GM12878 (cell line): Measurements from ENCODE around the gene SPPL3. TPM values are rescaled to one million over a fixed set of nuclear protein-coding genes. Genes with fewer than 3 reads are reported as not detected.

ENCODE experiments used
- ATAC-seq: fragments of 200-7000 bp; cut with Tn5 transposase; 3 replicates; pipeline ENCODE4 v1.9.1; 2020; ENCODE audit warnings: mild to moderate bottlenecking, moderate library complexity
- BruUV-seq: library from RNA; stranded (reverse); fragments of 400-500 nt; replicated peaks from 2 replicates; lab custom pipeline; 2021; lab: Mats Ljungman, UMichigan
- CTCF ChIA-PET: fragments of 300-600 bp; sonication (Branson Sonifier 250); formaldehyde crosslinking; extraction: SDS; loops from one replicate; lab custom pipeline; 2021; ENCODE audit warnings: inconsistent platforms; lab: Yijun Ruan, JAX
- POLR2A ChIA-PET: fragments of 350-600 bp; formaldehyde crosslinking; extraction: SDS; loops from one replicate; lab custom pipeline; 2021; ENCODE audit warnings: inconsistent platforms; lab: Charles Lee
- RAD21 ChIA-PET: fragments of 300-600 bp; sonication (Branson Sonifier 250); formaldehyde crosslinking; loops from one replicate; lab custom pipeline; 2023; ENCODE audit warnings: antibody characterized with exemption; ENCODE audit not compliant: unreplicated experiment; lab: Charles Lee
- SMC1A ChIA-PET: fragments of 300-600 bp; sonication (Branson Sonifier 250); formaldehyde crosslinking; loops from one replicate; lab custom pipeline; 2023; ENCODE audit not compliant: unreplicated experiment, uncharacterized antibody; lab: Charles Lee
- DNase-seq: peaks from one replicate; pipeline ENCODE4 v3.0.0-alpha.2; 2011; ENCODE audit warnings: low read depth, low spot score
- FAIRE-seq: peaks from 3 replicates; lab custom pipeline; 2011; peaks lifted over from hg19 to GRCh38; lab: Jason Lieb, UNC
- H2AFZ ChIP-seq: 2 replicates; pipeline ENCODE4 v1.6.0; 2011; ENCODE audit warnings: low read depth, low read length, control low read depth; ENCODE audit not compliant: control insufficient read depth
- H3K27ac ChIP-seq: 2 replicates; pipeline ENCODE4 v1.5.1; 2011; ENCODE audit warnings: control low read depth; ENCODE audit not compliant: control insufficient read depth, insufficient read depth
- H3K27me3 ChIP-seq, 2 experiments: replicated peaks in 1 of 2; 2 replicates each; pipeline versions ENCODE4 v1.6.0 to v1.6.1; 2011; ENCODE audit warnings: low read length in 1 of 2; ENCODE audit not compliant: control insufficient read depth in 2 of 2, insufficient read depth in 2 of 2
- H3K36me3 ChIP-seq, 2 experiments: 2 replicates each; pipeline ENCODE4 v1.5.1; 2011; ENCODE audit warnings: low read length in 1 of 2; ENCODE audit not compliant: control insufficient read depth in 2 of 2, insufficient read depth in 2 of 2
- H3K4me1 ChIP-seq: 2 replicates; pipeline ENCODE4 v1.6.1; 2011; ENCODE audit warnings: mild to moderate bottlenecking, low read length, moderate library complexity, mixed read lengths; ENCODE audit not compliant: control insufficient read depth, insufficient read depth
- H3K4me2 ChIP-seq: 2 replicates; pipeline ENCODE4 v1.6.0; 2011; ENCODE audit warnings: control low read depth; ENCODE audit not compliant: control insufficient read depth, insufficient read depth
- H3K4me3 ChIP-seq: fragments of 200-600 bp; sonication (generic); 2 replicates; pipeline ENCODE4 v1.5.1; 2016
- H3K79me2 ChIP-seq: 2 replicates; pipeline ENCODE4 v1.6.0; 2011; ENCODE audit warnings: low read length; ENCODE audit not compliant: control insufficient read depth, insufficient read depth
- H3K9ac ChIP-seq: 2 replicates; pipeline ENCODE4 v1.8.0; 2011; ENCODE audit warnings: low read length, control low read depth, mixed read lengths; ENCODE audit not compliant: control insufficient read depth, insufficient read depth
- H3K9me3 ChIP-seq: replicated peaks from 3 replicates; pipeline ENCODE4 v1.5.1; 2011; ENCODE audit warnings: mild to moderate bottlenecking, low read length; ENCODE audit not compliant: control insufficient read depth, insufficient read depth
- H4K20me1 ChIP-seq: 2 replicates; pipeline ENCODE4 v1.6.0; 2011; ENCODE audit not compliant: control insufficient read depth, insufficient read depth
- ASH2L ChIP-seq: fragments of 300-600, 200-600 bp; sonication (generic); IDR thresholded peaks from 2 replicates; pipeline ENCODE4 v1.6.1; 2017; ENCODE audit warnings: low read depth, mild to moderate bottlenecking, borderline replicate concordance
- BHLHE40 ChIP-seq, 2 experiments: fragments of 450-650 bp in 1 of 2; IDR thresholded peaks; 2 replicates each; pipeline ENCODE4 v1.6.1; 2011 to 2017; ENCODE audit warnings: low read depth in 2 of 2, borderline replicate concordance in 1 of 2, improper control_type of control experiment in 1 of 2, low read length in 1 of 2, mild to moderate bottlenecking in 1 of 2
- BMI1 ChIP-seq: fragments of 450-650 bp; IDR thresholded peaks from 2 replicates; pipeline ENCODE4 v1.6.1; 2016; ENCODE audit warnings: mild to moderate bottlenecking, moderate library complexity, borderline replicate concordance
- EGR1 ChIP-seq, 2 experiments: IDR thresholded peaks; 1 replicate in 1 of 2; 2 replicates in 1 of 2; pipeline ENCODE4 v1.6.1; 2011 to 2012; ENCODE audit warnings: low read depth in 2 of 2, low read length in 2 of 2, borderline replicate concordance in 1 of 2, mild to moderate bottlenecking in 1 of 2, moderate library complexity in 1 of 2
- ESRRA ChIP-seq: IDR thresholded peaks from 2 replicates; pipeline ENCODE4 v1.6.1; 2012; ENCODE audit warnings: mild to moderate bottlenecking, low read length, improper control_type of control experiment
- IKZF1 ChIP-seq: fragments of 450-650 bp; conservative IDR thresholded peaks from 2 replicates; pipeline ENCODE4 v1.6.1; 2017; ENCODE audit warnings: antibody characterized with exemption, mild to moderate bottlenecking
- NFXL1 ChIP-seq: fragments of 450-650 bp; IDR thresholded peaks from 2 replicates; pipeline ENCODE4 v1.6.1; 2017; ENCODE audit warnings: antibody characterized with exemption, mild to moderate bottlenecking, borderline replicate concordance
- NRF1 ChIP-seq: conservative IDR thresholded peaks from 2 replicates; pipeline ENCODE4 v1.6.1; 2011; ENCODE audit warnings: mild to moderate bottlenecking, low read depth, low read length, improper control_type of control experiment
- PAX5 ChIP-seq: IDR thresholded peaks from 2 replicates; pipeline ENCODE4 v1.6.1; 2011; ENCODE audit warnings: low read depth, low read length, borderline replicate concordance
- POLR2A ChIP-seq: IDR thresholded peaks from 2 replicates; pipeline ENCODE4 v1.6.1; 2011; ENCODE audit warnings: low read depth, mild to moderate bottlenecking, low read length
- POLR2AphosphoS5 ChIP-seq: IDR thresholded peaks from 2 replicates; pipeline ENCODE4 v1.6.1; 2011; ENCODE audit warnings: mild to moderate bottlenecking, low read length, inconsistent platforms
- RUNX3 ChIP-seq: IDR thresholded peaks from 2 replicates; pipeline ENCODE4 v1.6.1; 2012; ENCODE audit warnings: low read length, inconsistent platforms
- SREBF2 ChIP-seq: IDR thresholded peaks from 2 replicates; pipeline ENCODE4 v1.6.1; 2012; ENCODE audit warnings: mild to moderate bottlenecking, low read length
- TAF1 ChIP-seq: IDR thresholded peaks from 2 replicates; pipeline ENCODE4 v1.6.1; 2011; ENCODE audit warnings: mild to moderate bottlenecking, low read depth, low read length, borderline replicate concordance
- TBL1XR1 ChIP-seq: IDR thresholded peaks from 2 replicates; pipeline ENCODE4 v1.6.1; 2012; ENCODE audit warnings: low read depth, low read length, improper control_type of control experiment
- ZNF207 ChIP-seq: fragments of 450-650 bp; IDR thresholded peaks from 2 replicates; pipeline ENCODE4 v1.6.1; 2014; ENCODE audit warnings: antibody characterized with exemption, mild to moderate bottlenecking, borderline replicate concordance
- WGBS: methylation state at CpG from one replicate; pipeline ENCODE4 v1.1.6; 2016; ENCODE audit warnings: low lambda C conversion rate; ENCODE audit not compliant: insufficient replicate concordance, insufficient coverage; ENCODE audit errors: missing lambda C conversion rate; 5-methylcytosine and 5-hydroxymethylcytosine counted together
- in situ Hi-C: fragments of 300-500 bp; cut with MboI; formaldehyde crosslinking; loops from 9 replicates; pipeline ENCODE4 v1.14.3; 2018; ENCODE audit warnings: mixed read lengths
- intact Hi-C: fragments of 100-400 bp; cut with micrococcal nuclease; formaldehyde crosslinking; loops from one replicate; pipeline ENCODE4 v1.14.2; 2022; ENCODE audit not compliant: unreplicated experiment
- polyA plus RNA-seq, 11 experiments: library from polyadenylated mRNA; depleted of rRNA in 4 of 11; unstranded in 6 of 11; stranded (reverse) in 5 of 11; fragments of >200 nt; fragmentation: Nextera tagmentation in 4 of 11; fragmentation: Illumina TruSeq in 1 of 11; extraction: Ambion mirVana in 4 of 11; extraction: Trizol in 1 of 11; gene quantifications; 1 replicate in 1 of 11; 2 replicates in 10 of 11; pipeline versions ENCODE4 v1.2.1 to v1.2.3, GENCODE V29; 2011 to 2016; ENCODE audit warnings: inconsistent platforms in 2 of 11, missing spikeins in 2 of 11, low read depth in 1 of 11
- total RNA-seq, 4 experiments: library from RNA; depleted of rRNA in 3 of 4; stranded (reverse); fragments of >200 nt in 3 of 4; fragmentation: Illumina TruSeq in 1 of 4; extraction: Trizol in 1 of 4; gene quantifications; 2 replicates each; pipeline versions ENCODE4 v1.2.1 to v1.2.3, GENCODE V29; 2013 to 2021
- TF ChIP-seq, protein P1 (sequence below): fragments of 450-650 bp; IDR thresholded peaks from 2 replicates; pipeline ENCODE4 v1.6.1; 2016; ENCODE audit warnings: mild to moderate bottlenecking
- TF ChIP-seq, protein P2 (sequence below): fragments of 150-350 bp; IDR thresholded peaks from 2 replicates; pipeline ENCODE4 v1.6.1; 2014; ENCODE audit warnings: mild to moderate bottlenecking, low read depth, low read length
- TF ChIP-seq, protein P3 (sequence below): IDR thresholded peaks from 2 replicates; pipeline ENCODE4 v1.6.1; 2011; ENCODE audit warnings: mild to moderate bottlenecking, low read depth, low read length, moderate library complexity; ENCODE audit not compliant: insufficient replicate concordance

SPPL3 gene
- total and polyA plus RNA-seq, 10 of the 15 experiments (the other 5 are each of a cell fraction or from before 2014, with no cell fraction given), result 4.3 to 45.5 (median 11.7) TPM

DNA sequence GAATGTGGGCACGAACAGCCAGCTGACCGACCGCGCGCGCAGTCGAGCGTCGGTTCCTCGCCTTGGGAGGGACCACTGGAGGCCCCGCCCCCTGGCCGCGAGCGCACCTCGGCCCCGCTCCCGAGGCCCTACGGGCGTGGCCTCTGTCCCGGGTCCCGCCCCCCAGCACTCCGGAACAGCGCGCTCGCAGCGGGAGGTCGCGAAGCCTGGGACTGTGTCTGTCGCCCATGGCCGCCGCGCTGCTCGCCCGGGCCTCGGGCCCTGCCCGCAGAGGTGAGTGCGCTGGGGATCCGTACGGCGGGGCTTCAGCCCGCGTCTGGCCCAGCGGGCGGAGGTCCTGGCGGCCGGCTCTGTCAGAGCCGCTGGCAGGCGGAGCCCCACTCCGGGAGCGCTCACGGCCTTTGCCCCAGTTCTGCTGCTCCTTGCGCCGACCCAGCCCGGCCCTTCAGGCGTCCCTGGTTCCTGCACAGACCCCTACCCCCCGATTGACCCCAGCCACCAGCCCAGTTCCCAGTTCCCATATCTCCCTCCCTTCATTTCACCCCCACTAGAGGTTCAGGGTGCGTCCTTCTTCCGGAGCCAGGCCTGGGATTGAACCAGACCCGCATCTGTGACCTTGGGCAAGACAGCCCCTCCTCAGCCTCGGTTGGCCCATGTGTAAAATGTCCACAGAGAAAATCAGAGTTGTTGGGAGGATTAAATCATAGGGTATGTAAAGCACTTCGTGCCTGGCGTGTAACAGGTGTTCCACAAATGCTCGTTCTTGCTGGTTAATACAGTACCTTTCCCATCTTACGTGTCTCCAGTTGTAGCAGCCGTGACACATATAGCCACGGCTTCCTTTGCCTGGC lies 178.3 kb downstream of the SPPL3 start, which contains the start of gene ACADS:
Gene ACADS (plus strand): TSS at position 168 of the 851 bp plus-strand sequence. CDS start 60 bp downstream, at position 228.
- CTCF ChIA-PET, result interaction anchor here (0.9 to 1.5 kb wide), 5 partner anchors 74 to 248 kb away, joined by 4 to 10 read pairs (median 7); partner anchors contain the start of gene POP5
- peak within 1 kb of the TSS; percentile 53 for H3K4me2 ChIP-seq
- peak within 1 kb of the TSS; percentile 88 for H2AFZ ChIP-seq
- SMC1A ChIA-PET, result interaction anchor here (0.6 to 1.4 kb wide), 7 partner anchors 22 to 246 kb away, joined by 3 to 8 read pairs (median 3); partner anchors contain the start of gene POP5
- no peaks in the 10 kb centered on the region for H3K9me3 ChIP-seq
- no TSS peak for BruUV-seq
- FAIRE-seq, result peak; percentile 80
- no peaks in the 10 kb centered on the region; the same call in 1 of the 2 replicates for H3K79me2 ChIP-seq
- H3K36me3 ChIP-seq, result peaks cover 3 to 6% of the 10 kb centered on the region in 2 experiments; a peak in 3 of 4 replicates
- H3K9ac ChIP-seq, result peak within 1 kb of the TSS; percentile 65
- RAD21 ChIA-PET, result interaction anchor here (0.6 to 1.5 kb wide), 6 partner anchors 15 to 334 kb away, joined by 3 to 7 read pairs (median 4); partner anchors contain the start of genes POP5 and UNC119B
- H3K4me3 ChIP-seq, result peak within 1 kb of the TSS; percentile 59
- peak within 1 kb of the TSS; percentile 46 for H3K27ac ChIP-seq
- H3K27me3 ChIP-seq, result no peaks in the 10 kb centered on the region
- ATAC-seq, result peak; percentile 100
- H3K4me1 ChIP-seq, result peaks cover 22% of the 10 kb centered on the region
- no peaks in the 10 kb centered on the region for H4K20me1 ChIP-seq
- intact Hi-C loops (no loop called here), in situ Hi-C loops (no loop called here)
- DNase-seq, result peak; percentile 40
- 17% methylated on average over 56 of the region's 66 CpGs for WGBS
- POLR2A ChIA-PET, result interaction anchor here (0.5 kb wide), 2 partner anchors 18 to 21 kb away, joined by 3 to 4 read pairs; no protein-coding TSS in a partner anchor
- TF ChIP-seq ASH2L (no peak), BHLHE40 (IDR thresholded peaks at IDR 0.05; ENCODE audit: borderline replicate concordance in 1 of 2, low read depth in 2 of 2, low read length in 1 of 2) (peak in 1 of 2 experiments; percentile 45; a peak in 1 of 4 replicates), BMI1 (no peak), RUNX3 (peak; percentile 47), PAX5 (peak; percentile 27; the same call in 1 of the 2 replicates), POLR2A (peak; percentile 91), POLR2AphosphoS5 (peak; percentile 59; the same call in 1 of the 2 replicates), IKZF1 (peak; percentile 61), ZNF207 (no peak), NFXL1 (no peak), NRF1 (0 out of 2 replicates have a peak, but pooled peaks have one; percentile 20), TBL1XR1 (no peak), ESRRA (no peak), EGR1 (IDR thresholded peaks at IDR 0.05; ENCODE audit: borderline replicate concordance in 1 of 2, low read depth in 2 of 2, low read length in 2 of 2) (no peak), SREBF2 (no peak), TAF1 (peak; percentile 73; the same call in 1 of the 2 replicates)
- TF ChIP-seq, protein P1, sequence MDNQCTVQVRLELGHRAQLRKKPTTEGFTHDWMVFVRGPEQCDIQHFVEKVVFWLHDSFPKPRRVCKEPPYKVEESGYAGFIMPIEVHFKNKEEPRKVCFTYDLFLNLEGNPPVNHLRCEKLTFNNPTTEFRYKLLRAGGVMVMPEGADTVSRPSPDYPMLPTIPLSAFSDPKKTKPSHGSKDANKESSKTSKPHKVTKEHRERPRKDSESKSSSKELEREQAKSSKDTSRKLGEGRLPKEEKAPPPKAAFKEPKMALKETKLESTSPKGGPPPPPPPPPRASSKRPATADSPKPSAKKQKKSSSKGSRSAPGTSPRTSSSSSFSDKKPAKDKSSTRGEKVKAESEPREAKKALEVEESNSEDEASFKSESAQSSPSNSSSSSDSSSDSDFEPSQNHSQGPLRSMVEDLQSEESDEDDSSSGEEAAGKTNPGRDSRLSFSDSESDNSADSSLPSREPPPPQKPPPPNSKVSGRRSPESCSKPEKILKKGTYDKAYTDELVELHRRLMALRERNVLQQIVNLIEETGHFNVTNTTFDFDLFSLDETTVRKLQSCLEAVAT, result peak; percentile 34; the same call in 1 of the 2 replicates
- TF ChIP-seq, protein P2, sequence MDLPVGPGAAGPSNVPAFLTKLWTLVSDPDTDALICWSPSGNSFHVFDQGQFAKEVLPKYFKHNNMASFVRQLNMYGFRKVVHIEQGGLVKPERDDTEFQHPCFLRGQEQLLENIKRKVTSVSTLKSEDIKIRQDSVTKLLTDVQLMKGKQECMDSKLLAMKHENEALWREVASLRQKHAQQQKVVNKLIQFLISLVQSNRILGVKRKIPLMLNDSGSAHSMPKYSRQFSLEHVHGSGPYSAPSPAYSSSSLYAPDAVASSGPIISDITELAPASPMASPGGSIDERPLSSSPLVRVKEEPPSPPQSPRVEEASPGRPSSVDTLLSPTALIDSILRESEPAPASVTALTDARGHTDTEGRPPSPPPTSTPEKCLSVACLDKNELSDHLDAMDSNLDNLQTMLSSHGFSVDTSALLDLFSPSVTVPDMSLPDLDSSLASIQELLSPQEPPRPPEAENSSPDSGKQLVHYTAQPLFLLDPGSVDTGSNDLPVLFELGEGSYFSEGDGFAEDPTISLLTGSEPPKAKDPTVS, result no peak
- TF ChIP-seq, protein P3, sequence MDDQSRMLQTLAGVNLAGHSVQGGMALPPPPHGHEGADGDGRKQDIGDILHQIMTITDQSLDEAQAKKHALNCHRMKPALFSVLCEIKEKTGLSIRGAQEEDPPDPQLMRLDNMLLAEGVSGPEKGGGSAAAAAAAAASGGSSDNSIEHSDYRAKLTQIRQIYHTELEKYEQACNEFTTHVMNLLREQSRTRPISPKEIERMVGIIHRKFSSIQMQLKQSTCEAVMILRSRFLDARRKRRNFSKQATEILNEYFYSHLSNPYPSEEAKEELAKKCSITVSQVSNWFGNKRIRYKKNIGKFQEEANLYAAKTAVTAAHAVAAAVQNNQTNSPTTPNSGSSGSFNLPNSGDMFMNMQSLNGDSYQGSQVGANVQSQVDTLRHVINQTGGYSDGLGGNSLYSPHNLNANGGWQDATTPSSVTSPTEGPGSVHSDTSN, result peak; percentile 40
